H1 (cell line): Measurements from ENCODE around the gene HYDIN. TPM values are rescaled to one million over a fixed set of nuclear protein-coding genes. Genes with fewer than 3 reads are reported as not detected.

Experiments used
- CTCF ChIA-PET: fragments of 300-600 bp; sonication (Branson Sonifier 250); formaldehyde crosslinking; loops from one replicate; lab custom pipeline; 2021; ENCODE audit not compliant: partially characterized antibody; lab: Charles Lee
- POLR2A ChIA-PET: fragments of 300-600 bp; sonication (Branson Sonifier 250); formaldehyde crosslinking; loops from one replicate; lab custom pipeline; 2021; ENCODE audit warnings: inconsistent platforms; ENCODE audit not compliant: partially characterized antibody; lab: Charles Lee
- DNase-seq, 2 experiments: peaks; one replicate each; pipeline versions ENCODE4 v3.0.0 to v3.0.0-alpha.2; 2010 to 2022; ENCODE audit warnings: low spot score in 2 of 2, low read depth in 1 of 2, mixed read lengths in 1 of 2
- FAIRE-seq: peaks from 2 replicates; lab custom pipeline; 2011; peaks lifted over from hg19 to GRCh38; lab: Jason Lieb, UNC
- H2AFZ ChIP-seq: 2 replicates; pipeline ENCODE4 v1.8.1; 2012; ENCODE audit warnings: low read length, inconsistent platforms
- H2AK5ac ChIP-seq: 2 replicates; pipeline ENCODE4 v1.6.1; 2013; ENCODE audit warnings: low read depth, low read length
- H2BK120ac ChIP-seq: replicated peaks from 2 replicates; pipeline ENCODE3; 2013; ENCODE audit warnings: low read depth, low read length, inconsistent platforms
- H2BK12ac ChIP-seq: 2 replicates; pipeline ENCODE4 v1.6.1; 2013; ENCODE audit warnings: low read depth, low read length
- H2BK15ac ChIP-seq: 2 replicates; pipeline ENCODE4 v1.6.1; 2013; ENCODE audit warnings: low read length
- H2BK20ac ChIP-seq: 2 replicates; pipeline ENCODE4 v1.6.1; 2013; ENCODE audit warnings: low read length
- H2BK5ac ChIP-seq: 2 replicates; pipeline ENCODE4 v1.6.1; 2013; ENCODE audit warnings: low read depth, low read length
- H3K14ac ChIP-seq: 2 replicates; pipeline ENCODE4 v1.6.1; 2013; ENCODE audit warnings: inconsistent platforms; ENCODE audit not compliant: insufficient read length
- H3K18ac ChIP-seq: 2 replicates; pipeline ENCODE4 v1.6.1; 2013; ENCODE audit warnings: low read length; ENCODE audit errors: extremely low read depth
- H3K23ac ChIP-seq: 2 replicates; pipeline ENCODE4 v1.6.1; 2013; ENCODE audit warnings: inconsistent platforms; ENCODE audit not compliant: insufficient read length
- H3K23me2 ChIP-seq: 2 replicates; pipeline ENCODE4 v1.6.1; 2013; ENCODE audit warnings: low read depth, low read length
- H3K27ac ChIP-seq: 2 replicates; pipeline ENCODE4 v1.6.1; 2011; ENCODE audit warnings: low read depth, low read length, inconsistent platforms
- H3K27me3 ChIP-seq, 4 experiments: replicated peaks in 1 of 4; 1 replicate in 1 of 4; 2 replicates in 3 of 4; pipeline versions ENCODE4 v1.6.1 to v1.8.1; 2011 to 2013; ENCODE audit warnings: low read length in 3 of 4, mild to moderate bottlenecking in 3 of 4, inconsistent platforms in 2 of 4, mixed read lengths in 2 of 4, moderate library complexity in 1 of 4; ENCODE audit not compliant: control insufficient read depth in 3 of 4, insufficient read depth in 3 of 4; ENCODE audit errors: extremely low read depth in 1 of 4
- H3K36me3 ChIP-seq, 4 experiments: 2 replicates each; pipeline versions ENCODE4 v1.6.1 to v1.8.1; 2011 to 2013; ENCODE audit warnings: mild to moderate bottlenecking in 4 of 4, low read length in 3 of 4, moderate library complexity in 2 of 4, control low read depth in 1 of 4, inconsistent platforms in 1 of 4; ENCODE audit not compliant: insufficient read depth in 4 of 4, control insufficient read depth in 2 of 4
- H3K4ac ChIP-seq: replicated peaks from 2 replicates; pipeline ENCODE3; 2013; ENCODE audit warnings: low read length, low read depth, mixed read lengths, inconsistent platforms; ENCODE audit not compliant: insufficient read length
- H3K4me1 ChIP-seq, 4 experiments: replicated peaks in 1 of 4; 1 replicate in 1 of 4; 2 replicates in 3 of 4; pipeline versions ENCODE4 v1.6.1 to v1.8.1; 2011 to 2013; ENCODE audit warnings: low read length in 3 of 4, inconsistent platforms in 2 of 4, mixed read lengths in 1 of 4; ENCODE audit not compliant: insufficient read depth in 4 of 4, control insufficient read depth in 3 of 4
- H3K4me2 ChIP-seq, 2 experiments: 2 replicates each; pipeline versions ENCODE4 v1.6.1 to v1.8.1; 2011 to 2013; ENCODE audit warnings: low read depth in 2 of 2, low read length in 2 of 2, control low read depth in 1 of 2, inconsistent platforms in 1 of 2, mild to moderate bottlenecking in 1 of 2; ENCODE audit not compliant: insufficient read depth in 1 of 2
- H3K4me3 ChIP-seq, 4 experiments: fragments of 200-600, 300-600 bp in 1 of 4; sonication (generic), shearing (Covaris generic), sonication (Bioruptor Twin) in 1 of 4; 2 replicates each; pipeline versions ENCODE4 v1.5.1 to v1.8.1; 2011 to 2016; ENCODE audit warnings: low read length in 4 of 4, low read depth in 3 of 4, control low read depth in 2 of 4, inconsistent platforms in 2 of 4, mild to moderate bottlenecking in 2 of 4, mixed read lengths in 1 of 4, moderate library complexity in 1 of 4; ENCODE audit not compliant: insufficient read depth in 2 of 4; ENCODE audit errors: extremely low read depth in 1 of 4
- H3K56ac ChIP-seq: replicated peaks from 2 replicates; pipeline ENCODE3; 2013; ENCODE audit warnings: low read depth, mild to moderate bottlenecking, mixed read lengths, low read length, inconsistent platforms; ENCODE audit not compliant: insufficient read length
- H3K79me1 ChIP-seq: 2 replicates; pipeline ENCODE4 v1.6.1; 2013; ENCODE audit warnings: low read depth, low read length, control low read depth
- H3K79me2 ChIP-seq, 2 experiments: 2 replicates each; pipeline versions ENCODE4 v1.6.1 to v1.8.1; 2012 to 2013; ENCODE audit warnings: low read length in 2 of 2, mild to moderate bottlenecking in 2 of 2, inconsistent platforms in 1 of 2; ENCODE audit not compliant: insufficient read depth in 2 of 2, control insufficient read depth in 1 of 2
- H3K9ac ChIP-seq, 4 experiments: replicated peaks in 1 of 4; 1 replicate in 1 of 4; 2 replicates in 3 of 4; pipeline versions ENCODE4 v1.6.1 to v1.8.1; 2011 to 2013; ENCODE audit warnings: low read depth in 3 of 4, low read length in 3 of 4, control low read depth in 2 of 4, mild to moderate bottlenecking in 2 of 4, moderate library complexity in 2 of 4, inconsistent platforms in 1 of 4; ENCODE audit errors: extremely low read depth in 1 of 4
- H3K9me3 ChIP-seq, 2 experiments: 2 replicates each; pipeline versions ENCODE4 v1.6.1 to v1.8.1; 2012 to 2013; ENCODE audit warnings: mild to moderate bottlenecking in 2 of 2, moderate library complexity in 2 of 2, control low read depth in 1 of 2, inconsistent platforms in 1 of 2, low read depth in 1 of 2, low read length in 1 of 2, mixed read lengths in 1 of 2; ENCODE audit not compliant: insufficient read depth in 2 of 2
- H4K20me1 ChIP-seq, 2 experiments: replicated peaks in 1 of 2; 2 replicates each; pipeline versions ENCODE3 to v1.8.1; 2011 to 2013; ENCODE audit warnings: inconsistent platforms in 2 of 2, low read length in 2 of 2, mild to moderate bottlenecking in 1 of 2; ENCODE audit not compliant: insufficient read depth in 2 of 2, control insufficient read depth in 1 of 2
- H4K5ac ChIP-seq: 2 replicates; pipeline ENCODE4 v1.6.1; 2013; ENCODE audit warnings: low read length, low read depth, mixed read lengths, inconsistent platforms; ENCODE audit not compliant: insufficient read length
- H4K8ac ChIP-seq: 2 replicates; pipeline ENCODE4 v1.8.0; 2013; ENCODE audit warnings: mild to moderate bottlenecking, moderate library complexity, low read length, inconsistent platforms; ENCODE audit not compliant: insufficient read depth; ENCODE audit errors: extremely low read depth
- H4K91ac ChIP-seq: replicated peaks from 2 replicates; pipeline ENCODE3; 2013; ENCODE audit warnings: low read length, mixed read lengths, inconsistent platforms; ENCODE audit not compliant: insufficient read length
- CTBP2 ChIP-seq: IDR thresholded peaks from 2 replicates; pipeline ENCODE4 v1.7.0; 2011; ENCODE audit warnings: borderline replicate concordance, mild to moderate bottlenecking, moderate library complexity, mixed read lengths, low read length; ENCODE audit not compliant: insufficient read depth, insufficient read length
- EZH2 ChIP-seq: fragments of 200-600 bp; sonication (generic); IDR thresholded peaks from 2 replicates; pipeline ENCODE4 v1.7.1; 2012; ENCODE audit warnings: low read depth, mild to moderate bottlenecking, moderate library complexity, low read length, inconsistent platforms; ENCODE audit not compliant: severe bottlenecking
- FOSL1 ChIP-seq: IDR thresholded peaks from 2 replicates; pipeline ENCODE4 v1.6.1; 2011; ENCODE audit warnings: mild to moderate bottlenecking, low read depth, low read length, moderate library complexity; ENCODE audit not compliant: insufficient read depth
- GABPA ChIP-seq: IDR thresholded peaks from 2 replicates; pipeline ENCODE4 v1.6.1; 2011; ENCODE audit warnings: mild to moderate bottlenecking, low read length, moderate library complexity, borderline replicate concordance; ENCODE audit not compliant: insufficient read depth
- HDAC2 ChIP-seq, 2 experiments: fragments of 300-600 bp in 1 of 2; sonication (generic) in 1 of 2; IDR thresholded peaks; 2 replicates each; pipeline ENCODE4 v1.6.1; 2011 to 2012; ENCODE audit warnings: low read depth in 2 of 2, low read length in 2 of 2, mild to moderate bottlenecking in 2 of 2, moderate library complexity in 2 of 2, borderline replicate concordance in 1 of 2, inconsistent platforms in 1 of 2
- KDM1A ChIP-seq: fragments of 200-600, 300-600 bp; sonication (generic); IDR thresholded peaks from 2 replicates; pipeline ENCODE4 v1.7.1; 2016; ENCODE audit warnings: mild to moderate bottlenecking, low read length, borderline replicate concordance
- KDM4A ChIP-seq: IDR thresholded peaks from one replicate; pipeline ENCODE4 v1.7.1; 2012; ENCODE audit warnings: low read depth, mild to moderate bottlenecking, moderate library complexity, low read length, inconsistent platforms; ENCODE audit not compliant: severe bottlenecking
- MAX ChIP-seq: IDR thresholded peaks from 2 replicates; pipeline ENCODE4 v1.6.1; 2012; ENCODE audit warnings: inconsistent platforms
- PHF8 ChIP-seq: fragments of 200-600 bp; sonication (generic); conservative IDR thresholded peaks from 2 replicates; pipeline ENCODE4 v1.7.1; 2012; ENCODE audit warnings: low read depth, mild to moderate bottlenecking, inconsistent platforms, low read length, moderate library complexity
- SIRT6 ChIP-seq: IDR thresholded peaks from one replicate; pipeline ENCODE4 v1.7.1; 2012; ENCODE audit warnings: low read length, inconsistent platforms
- WGBS, 2 experiments: shearing (Covaris generic) in 1 of 2; methylation state at CpG; one replicate each; pipeline versions ENCODE4 v1.1.6 to v1.1.7; 2013 to 2015; ENCODE audit warnings: low lambda C conversion rate in 2 of 2, mixed read lengths in 2 of 2, inconsistent platforms in 1 of 2, low coverage in 1 of 2, missing lambda C conversion rate in 1 of 2; ENCODE audit not compliant: insufficient replicate concordance in 2 of 2, insufficient coverage in 1 of 2, insufficient read length in 1 of 2; ENCODE audit errors: extremely low coverage in 1 of 2, missing lambda C conversion rate in 1 of 2; 5-methylcytosine and 5-hydroxymethylcytosine counted together
- polyA plus RNA-seq, 7 experiments: library from polyadenylated mRNA; depleted of rRNA in 3 of 7; stranded (reverse) in 5 of 7; unstranded in 2 of 7; fragments of >200 nt in 5 of 7; fragments of 200-250 nt in 2 of 7; gene quantifications; 1 replicate in 5 of 7; 2 replicates in 1 of 7; 4 replicates in 1 of 7; pipeline versions ENCODE4 v1.2.1 to v1.2.3, GENCODE V29; 2011 to 2013; ENCODE audit warnings: missing spikeins in 2 of 7, mixed read lengths in 2 of 7
- total RNA-seq: library from RNA; stranded (reverse); fragmentation: NEBNext Ultra II Directional; extraction: Animal tissue kit (Norgen Biotek cat#: 25700); gene quantifications from 2 replicates; pipeline ENCODE4 v1.2.1, GENCODE V29; 2021

HYDIN gene
- total and polyA plus RNA-seq, 2 of the 8 experiments (the other 6 are each of a cell fraction or from before 2014, with no cell fraction given): 1.1 to 1.8 TPM

GRCh38 chr16:70796301-70796700 is 434.2 kb downstream of the HYDIN start:
- H2AFZ ChIP-seq: no peak overlapping the region
- H2BK15ac ChIP-seq: no peak overlapping the region
- H3K79me2 ChIP-seq: peaks cover 19 to 89% of the 10 kb centered on the region in 2 experiments
- no peak overlapping the region for H3K14ac ChIP-seq
- H3K9ac ChIP-seq: no peak overlapping the region
- peaks cover 0 to 8% (median 0%) of the 10 kb centered on the region in 4 experiments; a peak in 2 of 8 replicates for H3K36me3 ChIP-seq
- H3K4me3 ChIP-seq: no peak overlapping the region
- H3K27ac ChIP-seq: no peak overlapping the region
- FAIRE-seq: no peak
- ChIA-PET CTCF (no interaction called here), POLR2A (interaction anchor here (0.9 to 1.2 kb wide), 2 partner anchors 8 to 22 kb away, joined by 3 to 6 read pairs; no protein-coding TSS in a partner anchor)
- no peak overlapping the region for H2AK5ac ChIP-seq
- WGBS, 2 experiments: 82% methylated on average over 3 of the region's 3 CpGs; no CpG with 5 or more reads in 1 of the 2 experiments
- no peaks in the 10 kb centered on the region for H3K9me3 ChIP-seq
- DNase-seq: no peak
- H3K4me1 ChIP-seq: peaks cover 0 to 5% (median 3%) of the 10 kb centered on the region in 4 experiments; a peak in 5 of 7 replicates
- no peak overlapping the region for H3K4ac ChIP-seq
- peaks cover 16 to 20% of the 10 kb centered on the region in 2 experiments for H4K20me1 ChIP-seq
- no peak overlapping the region for H4K91ac ChIP-seq
- H3K79me1 ChIP-seq: peaks cover 33% of the 10 kb centered on the region
- no peak overlapping the region for H3K23ac ChIP-seq
- TF ChIP-seq SIRT6: no peak
- TF ChIP-seq GABPA: no peak
- no peak for TF ChIP-seq HDAC2 (IDR thresholded peaks at IDR 0.05; ENCODE audit: borderline replicate concordance in 1 of 2, low read depth in 2 of 2, low read length in 2 of 2)
- no peak for TF ChIP-seq EZH2
- TF ChIP-seq KDM1A: no peak
- no peak for TF ChIP-seq KDM4A
- TF ChIP-seq MAX: no peak
- no peak for TF ChIP-seq FOSL1
- TF ChIP-seq CTBP2: no peak
- TF ChIP-seq PHF8: no peak
- TF ChIP-seq, all 59 proteins: peak for 0
- Histone ChIP-seq H2BK120ac (no peak overlapping the region), H4K5ac (no peak overlapping the region), H3K4me2 (no peak overlapping the region), H3K27me3 (no peaks in the 10 kb centered on the region), H3K18ac (no peak overlapping the region), H3K23me2 (peaks cover 8% of the 10 kb centered on the region), H3K56ac (no peak overlapping the region), H2BK12ac (no peak overlapping the region), H4K8ac (no peak overlapping the region), H2BK5ac (no peak overlapping the region), H2BK20ac (no peak overlapping the region)
